GM21367 (cell line): ENCODE results near the gene CERS3.

Experiments used
- ATAC-seq: cut with Tn5 transposase; IDR thresholded peaks from one replicate; pipeline ENCODE4 v1.9.1; 2021; ENCODE audit not compliant: unreplicated experiment

CERS3 gene

GRCh38 chr15:100528833-100529428 is at the start of gene CERS3:
TSS of gene CERS3 (minus strand) at chr15:100528950. CDS start at chr15:100501849, 27,101 bp downstream.
- ATAC-seq = no peak

- no peak for ATAC-seq
Measured at GRCh38 chr15:100573526-100573925, 44.8 kb upstream of the CERS3 start.

- ATAC-seq = no peak
Measured at GRCh38 chr15:100572362-100572983, 43.7 kb upstream of the CERS3 start.

- no peak for ATAC-seq
Measured at GRCh38 chr15:100571592-100572167, 42.9 kb upstream of the CERS3 start.

- peak; percentile 92 for ATAC-seq
Measured at GRCh38 chr15:100570735-100571313, 42.1 kb upstream of the CERS3 start.

- no peak for ATAC-seq
Measured at GRCh38 chr15:100570275-100570674, 41.5 kb upstream of the CERS3 start.

- no peak for ATAC-seq
Measured at GRCh38 chr15:100569391-100569790, 40.6 kb upstream of the CERS3 start.

GRCh38 chr15:100566850-100567628 is 38.3 kb upstream of the CERS3 start:
- no peak for ATAC-seq

GRCh38 chr15:100565591-100565990 is 36.8 kb upstream of the CERS3 start:
- ATAC-seq = no peak

GRCh38 chr15:100560323-100560722 is 31.6 kb upstream of the CERS3 start:
- ATAC-seq = no peak

- ATAC-seq = no peak
Measured at GRCh38 chr15:100559330-100559729, 30.6 kb upstream of the CERS3 start.

GRCh38 chr15:100558771-100559254 is 30.1 kb upstream of the CERS3 start:
- ATAC-seq = no peak

- ATAC-seq = no peak
Measured at GRCh38 chr15:100553468-100553867, 24.7 kb upstream of the CERS3 start.

- ATAC-seq = no peak
Measured at GRCh38 chr15:100547961-100548360, 19.2 kb upstream of the CERS3 start.

- ATAC-seq = no peak
Measured at GRCh38 chr15:100544946-100545345, 16.2 kb upstream of the CERS3 start.

GRCh38 chr15:100544338-100544841 is 15.6 kb upstream of the CERS3 start:
- no peak for ATAC-seq

- no peak for ATAC-seq
Measured at GRCh38 chr15:100542290-100542689, 13.5 kb upstream of the CERS3 start.

- peak; percentile 88 for ATAC-seq
Measured at GRCh38 chr15:100537331-100537730, 8.6 kb upstream of the CERS3 start.

GRCh38 chr15:100536733-100537132 is 8.0 kb upstream of the CERS3 start:
- ATAC-seq = no peak

GRCh38 chr15:100533886-100534285 is 5.1 kb upstream of the CERS3 start:
- no peak for ATAC-seq

- no peak for ATAC-seq
Measured at GRCh38 chr15:100531823-100532327, 3.1 kb upstream of the CERS3 start.
